Measurements from ENCODE around the gene CACNA2D4.

Gene CACNA2D4

DNA sequence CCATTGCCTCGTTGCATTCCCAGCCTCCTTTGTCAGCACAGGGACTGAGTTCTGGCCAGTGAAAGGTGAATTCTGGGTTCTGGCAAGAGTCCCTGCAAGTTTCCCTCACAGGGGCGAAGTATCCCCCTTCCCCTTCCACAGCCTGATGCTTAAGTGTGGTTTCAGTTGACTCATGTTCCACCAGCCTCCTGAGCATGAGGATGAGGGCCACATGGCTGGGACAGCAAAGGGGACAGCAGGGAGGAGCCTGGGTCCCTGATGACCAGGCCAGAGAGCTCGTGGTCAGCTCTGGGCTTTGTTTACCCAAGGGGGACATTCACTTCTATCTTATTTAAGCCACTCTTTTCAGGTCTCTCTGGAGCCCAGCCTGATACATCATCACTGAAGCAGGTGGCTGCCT, 36.5 kb downstream of the CACNA2D4 start:
- Histone ChIP-seq H3K4me2 (ENCODE audit: low read length) (no peak overlapping the region), H3K4me3 (ENCODE audit: low read length) (no peak overlapping the region), H3K27me3 (ENCODE audit: low read depth, low read length) (no peaks in the 10 kb centered on the region; the same call in 1 of the 2 replicates), H3K9ac (ENCODE audit: low read length) (no peak overlapping the region), H3K9me3 (ENCODE audit: insufficient read depth, low read length) (no peaks in the 10 kb centered on the region), H4K20me1 (ENCODE audit: insufficient read depth, low read length) (no peaks in the 10 kb centered on the region), H3K79me2 (ENCODE audit: low read length) (no peaks in the 10 kb centered on the region), H2AFZ (ENCODE audit: low read depth, low read length) (no peak overlapping the region), H3K4me1 (ENCODE audit: low read length) (peaks cover 10% of the 10 kb centered on the region), H3K36me3 (replicated peaks; ENCODE audit: low read depth, low read length) (no peaks in the 10 kb centered on the region), H3K27ac (ENCODE audit: low read length) (no peak overlapping the region)
- no peak for TF ChIP-seq EZH2phosphoT487 (IDR thresholded peaks at IDR 0.05; ENCODE audit: low read depth)
- no peak for TF ChIP-seq CTCF (IDR thresholded peaks at IDR 0.05; ENCODE audit: low read depth, low read length)

DNA sequence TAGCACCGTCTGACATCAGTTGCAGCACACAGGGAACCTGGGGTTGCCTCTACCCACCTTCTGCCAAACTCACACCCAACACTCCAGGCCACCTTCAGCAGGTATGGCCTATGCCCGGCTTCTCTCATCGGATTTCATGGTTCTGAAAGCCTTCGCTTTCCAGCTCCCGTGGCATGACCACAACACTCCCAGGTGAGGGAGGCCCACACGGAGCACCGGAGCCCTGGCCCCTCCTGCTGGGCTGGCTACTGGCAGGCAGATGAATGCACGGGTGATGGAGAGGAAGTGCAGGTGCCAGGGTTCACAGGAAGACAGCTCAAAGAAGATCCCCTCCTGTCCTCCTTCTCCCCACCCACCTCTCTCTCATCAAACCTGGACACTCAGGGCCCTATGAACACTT, 37.2 kb downstream of the CACNA2D4 start:
- Histone ChIP-seq H3K9me3 (ENCODE audit: insufficient read depth, low read length) (no peaks in the 10 kb centered on the region), H4K20me1 (ENCODE audit: insufficient read depth, low read length) (no peaks in the 10 kb centered on the region), H3K4me1 (ENCODE audit: low read length) (peaks cover 15% of the 10 kb centered on the region), H3K36me3 (replicated peaks; ENCODE audit: low read depth, low read length) (no peaks in the 10 kb centered on the region), H3K4me3 (ENCODE audit: low read length) (no peak overlapping the region), H3K9ac (ENCODE audit: low read length) (no peak overlapping the region), H2AFZ (ENCODE audit: low read depth, low read length) (no peak overlapping the region), H3K27me3 (ENCODE audit: low read depth, low read length) (peaks cover 6% of the 10 kb centered on the region), H3K4me2 (ENCODE audit: low read length) (no peak overlapping the region), H3K79me2 (ENCODE audit: low read length) (no peaks in the 10 kb centered on the region), H3K27ac (ENCODE audit: low read length) (no peak overlapping the region)
- TF ChIP-seq CTCF (IDR thresholded peaks at IDR 0.05; ENCODE audit: low read depth, low read length), result no peak
- no peak for TF ChIP-seq EZH2phosphoT487 (IDR thresholded peaks at IDR 0.05; ENCODE audit: low read depth)

- no peaks in the 10 kb centered on the region for H3K9me3 ChIP-seq (ENCODE audit: insufficient read depth, low read length)
- H3K27ac ChIP-seq (ENCODE audit: low read length), result no peak overlapping the region
- TF ChIP-seq CTCF (IDR thresholded peaks at IDR 0.05; ENCODE audit: low read depth, low read length), result no peak
- TF ChIP-seq EZH2phosphoT487 (IDR thresholded peaks at IDR 0.05; ENCODE audit: low read depth), result no peak
- H3K27me3 ChIP-seq (ENCODE audit: low read depth, low read length), result peaks cover 10% of the 10 kb centered on the region
- no peak overlapping the region for H3K9ac ChIP-seq (ENCODE audit: low read length)
- H2AFZ ChIP-seq (ENCODE audit: low read depth, low read length), result no peak overlapping the region
- no peaks in the 10 kb centered on the region for H3K79me2 ChIP-seq (ENCODE audit: low read length)
- no peak overlapping the region for H3K4me2 ChIP-seq (ENCODE audit: low read length)
- no peak overlapping the region for H3K4me3 ChIP-seq (ENCODE audit: low read length)
- peaks cover 15% of the 10 kb centered on the region for H3K4me1 ChIP-seq (ENCODE audit: low read length)
- H4K20me1 ChIP-seq (ENCODE audit: insufficient read depth, low read length), result no peaks in the 10 kb centered on the region
- H3K36me3 ChIP-seq (replicated peaks; ENCODE audit: low read depth, low read length), result no peaks in the 10 kb centered on the region
Measured at GRCh38 chr12:1880876-1881275, 37.6 kb downstream of the CACNA2D4 start.

DNA sequence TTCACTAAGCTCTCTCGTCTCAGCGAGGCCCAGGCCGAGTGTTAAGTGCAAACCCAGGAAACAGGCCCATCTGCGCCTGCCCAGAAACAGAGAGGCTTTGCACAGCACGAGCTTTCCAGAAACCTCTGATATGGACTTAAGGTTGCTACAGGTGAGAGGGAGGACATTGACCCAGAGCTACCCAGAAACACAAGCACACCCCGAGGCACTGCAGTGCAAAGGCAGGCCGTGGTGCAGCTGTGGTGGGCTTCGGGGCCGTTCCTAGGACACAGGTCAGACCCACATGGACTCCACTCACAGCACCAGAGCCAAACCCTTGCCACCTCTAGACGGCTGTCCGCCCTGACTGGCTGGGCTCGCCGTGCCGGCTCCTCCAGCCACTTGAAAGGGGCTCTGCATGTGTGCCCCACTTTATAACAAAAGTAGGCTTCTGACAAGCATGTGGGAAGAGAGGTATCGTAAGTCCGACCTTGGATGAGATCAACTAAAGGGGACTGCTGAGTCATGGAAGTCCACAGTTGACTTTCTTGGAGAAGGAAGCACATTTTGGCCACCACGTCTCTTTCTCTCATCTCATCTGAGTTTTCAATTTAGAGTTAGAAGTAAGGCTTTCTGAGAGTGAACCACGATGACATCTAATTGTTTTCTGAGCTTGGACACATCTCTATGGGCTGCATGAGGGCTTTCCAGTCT, 38.2 kb downstream of the CACNA2D4 start:
- H3K36me3 ChIP-seq (replicated peaks; ENCODE audit: low read depth, low read length), result no peaks in the 10 kb centered on the region
- H3K27ac ChIP-seq (ENCODE audit: low read length), result no peak overlapping the region
- no peaks in the 10 kb centered on the region for H3K9me3 ChIP-seq (ENCODE audit: insufficient read depth, low read length)
- H3K4me2 ChIP-seq (ENCODE audit: low read length), result no peak overlapping the region
- no peak overlapping the region for H2AFZ ChIP-seq (ENCODE audit: low read depth, low read length)
- H3K4me3 ChIP-seq (ENCODE audit: low read length), result no peak overlapping the region
- no peaks in the 10 kb centered on the region for H3K79me2 ChIP-seq (ENCODE audit: low read length)
- peaks cover 16% of the 10 kb centered on the region for H3K27me3 ChIP-seq (ENCODE audit: low read depth, low read length)
- TF ChIP-seq EZH2phosphoT487 (IDR thresholded peaks at IDR 0.05; ENCODE audit: low read depth) (no peak), CTCF (IDR thresholded peaks at IDR 0.05; ENCODE audit: low read depth, low read length) (no peak)
- no peaks in the 10 kb centered on the region for H4K20me1 ChIP-seq (ENCODE audit: insufficient read depth, low read length)
- H3K4me1 ChIP-seq (ENCODE audit: low read length), result peaks cover 15% of the 10 kb centered on the region
- no peak overlapping the region for H3K9ac ChIP-seq (ENCODE audit: low read length)
